Measurements from ENCODE around the gene HPCAL1. TPM values are rescaled to one million over a fixed set of nuclear protein-coding genes. Genes with fewer than 3 reads are reported as not detected.

Gene HPCAL1
- total and polyA plus RNA-seq, 2 experiments from 2014 or later, result 8.3 to 25.4 TPM

- Mint-ChIP-seq H3K36me3 (ENCODE audit: low read depth) (peaks cover 14% of the 10 kb centered on the region), H3K9me3 (peaks cover 9% of the 10 kb centered on the region; the same call in 2 of the 3 replicates), H3K4me3 (no peak overlapping the region), H3K4me1 (peaks cover 10% of the 10 kb centered on the region), H3K27ac (no peak overlapping the region), H3K27me3 (ENCODE audit: insufficient read depth, low read depth, poor library complexity) (peaks cover 11% of the 10 kb centered on the region)
- Histone ChIP-seq H3K27ac (ENCODE audit: low read depth) (no peak overlapping the region), H4K20me1 (replicated peaks; ENCODE audit: insufficient read depth) (no peaks in the 10 kb centered on the region), H3K4me3 (no peak overlapping the region), H3K9me2 (ENCODE audit: insufficient read depth) (no peaks in the 10 kb centered on the region), H3K79me2 (replicated peaks; ENCODE audit: insufficient read depth) (no peaks in the 10 kb centered on the region), H3F3A (replicated peaks; ENCODE audit: low read depth) (no peaks in the 10 kb centered on the region), H3K27me3 (ENCODE audit: insufficient read depth) (no peaks in the 10 kb centered on the region), H3K4me1 (ENCODE audit: insufficient read depth) (peaks cover 1% of the 10 kb centered on the region; the same call in 1 of the 2 replicates), H2AFZ (no peak overlapping the region), H3K4me2 (no peak overlapping the region), H3K36me3 (ENCODE audit: insufficient read depth) (no peaks in the 10 kb centered on the region)
- no peak for TF ChIP-seq ZNF114 (CRISPR knock-in tag; IDR thresholded peaks at IDR 0.05)
- no peak for TF ChIP-seq POLR2AphosphoS5 (IDR thresholded peaks at IDR 0.05; ENCODE audit: low read depth)
- TF ChIP-seq ZNF462 (CRISPR knock-in tag; IDR thresholded peaks at IDR 0.05), result no peak
- TF ChIP-seq REST (IDR thresholded peaks at IDR 0.05; ENCODE audit: unreplicated experiment), result no peak
- no peak for TF ChIP-seq NANOG (IDR thresholded peaks at IDR 0.05; ENCODE audit: borderline replicate concordance)
- no peak for TF ChIP-seq CTCF (conservative IDR thresholded peaks at IDR 0.05; ENCODE audit: low read depth in 2 of 2)
- no peak for TF ChIP-seq ZNF331 (CRISPR knock-in tag; IDR thresholded peaks at IDR 0.05; ENCODE audit: low read depth)
- TF ChIP-seq EZH2 (IDR thresholded peaks at IDR 0.05; ENCODE audit: low read depth, unreplicated experiment), result no peak
- TF ChIP-seq ETS1 (IDR thresholded peaks at IDR 0.05), result no peak
- no peak for DNase-seq (ENCODE audit: low spot score)
- no peak for ATAC-seq
Observed at GRCh38 chr2:10398496-10398895, 95.8 kb downstream of the HPCAL1 start.

Data from GM23338 (cell line).